Suprapubic skin (tissue), 3 donors: ENCODE data around the gene NINJ1.

Experiments
- POLR2A ChIP-seq, 2 donors: fragments of 450-650 bp; IDR thresholded peaks; one replicate each; pipeline ENCODE4 v1.6.1; 2017; ENCODE audit warnings: antibody characterized with exemption in 2 of 2, mild to moderate bottlenecking in 2 of 2, moderate library complexity in 2 of 2
- TF ChIP-seq, protein P1 (sequence below), 2 donors: fragments of 200-600 bp in 1 of 2; fragments of 450-650 bp in 1 of 2; sonication (generic) in 1 of 2; IDR thresholded peaks; one replicate each; pipeline ENCODE4 v1.5.1; 2016 to 2019; ENCODE audit warnings: antibody characterized with exemption in 2 of 2, mild to moderate bottlenecking in 1 of 2, moderate library complexity in 1 of 2

DNA sequence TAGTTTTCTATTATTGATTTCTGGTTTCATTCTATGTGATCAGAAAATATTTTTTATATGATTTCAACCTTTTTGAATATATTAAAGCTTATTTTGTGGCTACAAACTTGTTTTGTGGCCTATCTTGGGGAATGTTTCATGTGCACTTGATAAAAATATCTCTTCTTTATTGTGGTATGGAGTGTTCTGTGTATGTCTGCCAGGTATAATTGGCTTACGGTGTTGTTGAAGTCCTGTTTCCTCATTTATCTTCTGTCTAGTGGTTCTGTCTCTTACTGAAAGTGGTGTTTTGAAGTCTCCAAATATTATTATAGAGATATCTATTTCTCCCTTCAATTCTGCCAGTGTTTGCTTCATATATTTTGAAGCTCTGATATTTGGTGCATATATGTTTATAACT lies 28.4 kb downstream of the NINJ1 start:
- TF ChIP-seq, protein P1, sequence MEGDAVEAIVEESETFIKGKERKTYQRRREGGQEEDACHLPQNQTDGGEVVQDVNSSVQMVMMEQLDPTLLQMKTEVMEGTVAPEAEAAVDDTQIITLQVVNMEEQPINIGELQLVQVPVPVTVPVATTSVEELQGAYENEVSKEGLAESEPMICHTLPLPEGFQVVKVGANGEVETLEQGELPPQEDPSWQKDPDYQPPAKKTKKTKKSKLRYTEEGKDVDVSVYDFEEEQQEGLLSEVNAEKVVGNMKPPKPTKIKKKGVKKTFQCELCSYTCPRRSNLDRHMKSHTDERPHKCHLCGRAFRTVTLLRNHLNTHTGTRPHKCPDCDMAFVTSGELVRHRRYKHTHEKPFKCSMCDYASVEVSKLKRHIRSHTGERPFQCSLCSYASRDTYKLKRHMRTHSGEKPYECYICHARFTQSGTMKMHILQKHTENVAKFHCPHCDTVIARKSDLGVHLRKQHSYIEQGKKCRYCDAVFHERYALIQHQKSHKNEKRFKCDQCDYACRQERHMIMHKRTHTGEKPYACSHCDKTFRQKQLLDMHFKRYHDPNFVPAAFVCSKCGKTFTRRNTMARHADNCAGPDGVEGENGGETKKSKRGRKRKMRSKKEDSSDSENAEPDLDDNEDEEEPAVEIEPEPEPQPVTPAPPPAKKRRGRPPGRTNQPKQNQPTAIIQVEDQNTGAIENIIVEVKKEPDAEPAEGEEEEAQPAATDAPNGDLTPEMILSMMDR (IDR thresholded peaks at IDR 0.05), result no peak
- no peak for TF ChIP-seq POLR2A (IDR thresholded peaks at IDR 0.05)
